ENCODE results near the gene LGMN.
"Not testable (repeated sequence)": the region's sequence is repeated elsewhere in the genome, so short reads cannot be mapped to it uniquely, and the experiment has no call there.

LGMN gene

DNA sequence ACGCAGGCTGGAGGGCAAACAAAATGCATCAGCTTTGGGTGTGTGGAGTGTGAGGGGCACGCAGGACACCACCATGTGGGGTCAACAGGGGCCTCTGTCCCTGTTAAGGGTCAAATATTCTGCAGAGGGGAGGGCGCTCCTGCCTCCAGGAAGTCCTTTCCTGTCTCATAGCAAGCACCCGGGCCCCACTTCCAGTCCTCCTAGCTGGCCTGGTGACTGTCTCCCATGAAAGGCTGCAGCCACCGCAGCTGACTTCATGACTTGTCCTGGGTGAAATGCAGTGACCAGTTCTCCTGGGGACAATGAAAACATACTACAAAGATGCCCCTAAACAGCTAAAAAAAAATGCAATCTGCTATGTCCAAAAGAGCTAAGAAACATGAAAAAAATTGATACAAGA lies 53.6 kb downstream of the LGMN start:
- DNase-seq (ENCODE audit: low read depth), result no peak

DNA sequence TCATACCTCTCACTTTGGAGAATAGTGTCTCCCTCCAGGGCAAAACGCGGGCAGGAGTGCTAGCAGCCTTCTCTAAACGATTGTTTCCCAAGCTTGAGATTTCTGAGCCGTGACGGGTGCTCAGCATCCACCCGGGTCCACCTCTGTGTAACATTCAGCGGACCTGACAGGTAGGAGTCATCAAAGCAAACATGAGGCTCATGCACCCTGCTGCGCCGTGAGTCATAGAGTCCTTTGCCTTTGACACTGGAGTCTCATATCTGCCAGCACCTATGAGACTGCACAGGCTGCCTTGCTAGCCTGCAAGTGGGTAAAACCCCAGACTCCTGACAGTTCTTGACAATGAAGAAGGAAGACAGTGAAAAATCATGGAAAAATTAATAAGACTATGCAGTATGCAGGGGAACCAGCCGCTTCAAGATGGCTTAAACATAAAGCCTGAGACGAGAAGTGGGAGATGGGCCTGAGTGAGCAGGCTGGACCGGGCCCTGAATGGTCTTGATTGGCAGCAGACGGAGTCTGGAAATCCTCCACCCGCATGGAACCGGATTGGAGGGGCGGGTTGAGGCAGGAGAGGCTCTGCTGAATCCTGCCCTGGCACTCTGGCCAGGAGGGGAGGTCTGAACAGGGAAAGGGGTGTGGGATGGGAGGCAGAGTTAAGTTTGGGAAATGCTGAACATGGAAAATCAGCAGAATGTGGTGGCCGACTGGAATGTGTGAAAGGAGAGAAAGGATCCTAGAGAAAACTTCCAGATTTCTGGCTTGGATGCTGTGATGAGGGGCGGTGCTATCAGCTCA lies 54.2 kb downstream of the LGMN start:
- DNase-seq (ENCODE audit: low read depth), result no peak

DNA sequence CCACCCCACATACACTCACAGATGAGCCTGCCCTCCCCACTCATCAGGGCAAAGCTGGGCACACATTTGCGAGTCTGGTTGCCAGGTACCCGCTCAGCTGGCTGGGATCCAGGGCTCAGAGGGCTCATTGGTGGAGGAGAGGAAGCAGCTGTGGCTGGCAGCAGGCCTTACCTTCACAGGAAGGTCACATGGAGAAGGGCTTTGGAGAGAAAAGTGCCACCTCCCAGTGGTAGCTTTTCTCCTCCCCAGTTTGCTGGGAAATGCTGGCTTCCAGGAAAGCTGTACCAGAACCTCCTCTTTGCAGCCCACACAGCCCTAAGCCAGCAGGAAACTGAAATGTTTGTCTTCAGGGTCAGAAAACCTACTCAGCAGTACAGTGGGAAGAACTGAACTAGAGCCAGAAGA lies 55.6 kb downstream of the LGMN start:
- no peak for DNase-seq (ENCODE audit: low read depth)

GRCh38 chr14:92690171-92691011 lies 58.0 kb downstream of the LGMN start:
- no peak for DNase-seq (ENCODE audit: low read depth)

DNA sequence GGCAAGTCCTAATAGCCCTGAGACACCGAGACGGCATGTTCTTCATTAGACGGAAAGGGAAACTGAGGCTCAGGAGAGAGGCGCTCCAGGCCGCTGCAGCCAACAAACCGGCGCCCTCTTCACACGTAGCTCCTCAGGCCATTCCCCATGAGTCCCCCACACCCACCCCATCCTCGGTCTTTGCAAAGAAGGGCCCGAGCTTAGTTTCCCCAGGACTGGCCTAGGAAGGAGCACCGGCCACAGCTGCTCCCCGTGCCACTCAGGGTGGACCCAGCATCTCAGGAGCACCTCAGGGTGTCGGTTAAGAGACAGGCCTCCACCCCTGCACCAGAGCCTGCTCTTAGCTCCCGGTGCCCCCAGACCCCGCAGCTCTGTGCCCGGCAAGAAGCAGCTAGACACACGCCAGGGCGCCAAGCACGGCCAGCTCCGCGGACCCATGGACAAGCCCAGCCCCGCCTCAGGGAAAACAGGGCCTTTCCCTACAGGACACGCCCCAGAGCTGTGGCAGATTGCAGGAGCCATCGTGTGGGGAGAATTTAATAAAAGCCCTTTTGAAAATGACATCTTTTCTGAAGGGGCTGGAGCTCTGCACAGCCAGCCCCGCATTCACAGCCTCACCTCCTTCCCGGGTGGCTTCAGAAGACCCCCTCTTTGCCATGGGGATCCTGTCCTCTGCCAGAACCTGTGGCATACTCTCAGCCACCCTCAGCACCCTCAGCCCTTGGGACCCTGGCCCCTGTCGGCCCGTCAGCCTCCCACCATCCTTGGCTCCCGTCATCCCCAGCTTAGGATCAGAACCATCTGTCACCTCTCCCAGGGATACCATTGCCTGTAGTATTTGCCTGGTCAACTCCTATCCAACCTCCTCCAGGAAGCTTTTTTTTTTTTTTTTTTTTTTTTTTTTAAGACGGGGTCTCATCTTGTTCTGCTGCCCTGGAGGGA lies 59.7 kb downstream of the LGMN start:
- no peak for DNase-seq (ENCODE audit: low read depth)

DNA sequence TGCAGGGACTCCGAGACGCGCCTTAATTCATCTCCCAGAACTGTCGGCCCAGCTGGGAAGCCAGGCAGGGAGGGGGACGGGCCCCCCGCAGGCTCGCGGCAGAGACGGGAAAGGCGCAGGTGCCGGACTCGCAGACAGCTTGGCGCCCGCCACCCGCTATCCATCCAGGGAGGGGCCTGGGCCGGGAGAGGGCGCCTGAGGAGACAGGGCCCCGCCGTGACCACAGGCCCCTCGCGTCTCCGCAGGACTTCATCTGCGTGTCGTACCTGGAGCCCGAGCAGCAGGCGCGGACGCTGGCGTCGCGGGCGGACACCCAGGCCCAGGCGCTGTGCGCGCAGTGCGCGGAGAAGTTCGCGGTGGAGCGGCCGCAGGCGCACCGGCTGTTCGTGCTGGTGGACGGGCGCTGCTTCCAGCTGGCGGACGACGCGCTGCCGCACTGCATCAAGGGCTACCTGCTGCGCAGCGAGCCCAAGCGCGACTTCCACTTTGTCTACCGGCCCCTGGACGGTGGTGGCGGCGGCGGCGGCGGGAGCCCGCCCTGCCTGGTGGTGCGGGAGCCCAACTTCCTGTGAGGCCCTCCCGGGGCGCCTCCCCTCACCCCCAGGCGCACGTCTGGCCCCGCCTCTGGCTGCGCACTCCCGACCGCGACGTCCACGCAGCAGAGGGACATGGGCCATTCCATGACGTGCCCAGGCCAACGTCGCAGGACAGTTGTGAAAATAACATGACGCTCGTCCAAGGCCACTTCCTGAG lies 60.6 kb downstream of the LGMN start:
- DNase-seq (ENCODE audit: low read depth), result no peak

- peak; percentile 59 for DNase-seq (ENCODE audit: low read depth)
Measured at GRCh38 chr14:92686900-92687427, 61.5 kb downstream of the LGMN start.

DNA sequence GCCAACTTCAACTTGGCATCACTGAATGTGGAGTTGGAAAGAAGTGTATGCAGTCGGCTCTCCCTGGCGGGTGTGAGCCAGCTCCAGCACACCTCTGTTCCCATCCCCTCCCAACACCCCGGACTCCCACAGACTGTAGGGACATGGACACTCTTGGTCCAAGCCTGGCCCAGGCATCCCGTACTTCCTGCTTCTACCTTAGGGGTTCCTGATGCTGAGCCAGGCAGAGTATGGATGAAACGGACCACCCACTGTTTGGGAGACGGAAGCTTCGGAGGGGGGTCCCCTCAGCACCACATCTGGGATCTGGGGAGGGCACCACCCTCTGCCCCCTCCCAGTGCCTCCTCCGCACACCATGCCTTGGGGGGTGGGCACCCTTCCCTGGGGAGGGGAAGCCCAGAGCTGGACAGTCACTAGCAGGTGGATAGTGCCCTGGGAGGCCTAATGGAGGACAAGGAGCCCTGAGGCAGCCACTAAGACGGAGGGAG lies 62.0 kb downstream of the LGMN start:
- DNase-seq (ENCODE audit: low read depth), result no peak

DNA sequence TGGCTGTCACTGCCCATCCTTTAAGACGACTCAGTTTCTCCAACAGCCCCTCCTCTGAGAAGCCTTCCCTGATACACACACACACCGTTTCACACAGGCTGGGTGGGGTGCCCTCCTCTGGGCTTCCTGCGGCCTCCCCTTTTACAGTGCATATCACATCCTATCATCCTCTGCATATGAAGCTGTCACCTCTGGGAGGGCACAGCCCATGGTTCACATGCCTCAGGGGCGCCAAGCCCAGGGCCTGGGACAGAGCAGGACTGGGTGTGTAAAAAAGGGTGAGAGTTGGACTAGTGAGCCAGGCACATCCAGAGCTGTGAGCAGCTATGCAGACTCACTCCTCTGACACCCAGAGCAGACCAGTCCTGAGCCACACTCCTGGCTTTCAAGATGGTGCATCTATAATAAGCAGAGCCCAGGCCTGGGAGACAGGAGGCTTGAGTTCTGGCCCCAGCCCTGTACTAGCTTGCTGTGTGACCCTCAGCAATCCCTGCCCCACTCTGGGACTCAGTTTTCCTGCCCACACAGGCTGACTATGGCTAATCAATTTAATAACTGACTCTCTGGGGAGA lies 62.6 kb downstream of the LGMN start:
- no peak for DNase-seq (ENCODE audit: low read depth)

DNA sequence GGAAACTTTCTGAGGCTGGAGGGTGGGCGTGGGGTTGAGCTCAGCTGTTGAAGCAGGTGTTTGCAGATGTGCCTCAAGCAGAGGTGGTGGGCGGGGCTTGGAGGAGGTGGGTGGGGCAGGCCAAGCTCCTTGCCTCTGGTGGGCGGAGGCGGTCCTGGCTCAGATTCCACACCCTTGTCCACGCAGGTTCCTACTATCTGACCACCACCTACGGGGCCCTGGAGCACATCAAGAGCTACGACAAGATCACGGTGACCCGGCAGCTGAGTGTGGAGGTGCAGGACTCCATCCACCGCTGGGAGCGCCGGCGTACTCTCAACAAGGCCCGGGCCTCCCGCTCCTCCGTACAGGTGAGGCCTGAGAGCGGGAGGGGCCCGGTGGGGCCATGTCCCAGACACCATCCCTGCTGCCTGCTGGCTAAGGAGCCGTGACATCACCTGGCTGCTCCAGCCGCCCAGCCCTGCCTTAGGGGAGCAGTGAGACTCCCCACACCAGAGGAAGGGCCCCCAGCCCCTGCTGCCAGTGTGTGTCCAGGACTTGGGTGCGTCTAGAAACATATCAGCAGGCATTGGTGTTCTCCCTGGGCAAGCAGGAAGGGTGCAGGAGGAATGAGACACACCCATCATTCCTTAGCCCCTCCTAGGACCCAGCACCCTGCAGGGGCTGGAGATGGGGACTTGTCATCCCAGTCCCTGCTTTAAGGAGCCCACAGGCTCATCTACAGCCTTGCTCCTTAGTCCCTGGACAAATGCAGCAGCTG lies 63.4 kb downstream of the LGMN start:
- no peak for DNase-seq (ENCODE audit: low read depth)

DNA sequence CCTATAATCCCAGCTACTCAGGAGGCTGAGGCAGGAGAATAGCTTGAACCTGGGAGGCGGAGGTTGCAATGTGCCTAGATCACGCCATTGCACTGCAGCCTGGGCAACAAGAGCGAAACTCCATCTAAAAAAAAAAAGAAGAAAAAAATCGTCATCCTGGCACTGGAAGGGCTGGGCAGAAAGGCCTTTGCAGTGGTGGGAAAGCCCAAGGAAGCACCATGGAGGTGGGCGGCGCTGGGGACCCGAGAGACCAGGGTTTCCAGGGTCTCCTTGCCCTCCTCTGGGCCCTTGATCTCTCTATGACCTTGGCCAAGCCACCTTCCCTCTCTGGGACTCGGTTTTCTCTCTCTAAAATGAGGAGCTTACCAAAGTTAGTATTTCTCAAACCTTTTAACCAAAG lies 65.4 kb downstream of the LGMN start:
- DNase-seq (ENCODE audit: low read depth), result no peak

- peak; percentile 59 for DNase-seq (ENCODE audit: low read depth)
Measured at GRCh38 chr14:92680781-92681650, 67.4 kb downstream of the LGMN start.

GRCh38 chr14:92680330-92680729 lies 68.1 kb downstream of the LGMN start:
- DNase-seq (ENCODE audit: low read depth), result not testable (repeated sequence)

DNA sequence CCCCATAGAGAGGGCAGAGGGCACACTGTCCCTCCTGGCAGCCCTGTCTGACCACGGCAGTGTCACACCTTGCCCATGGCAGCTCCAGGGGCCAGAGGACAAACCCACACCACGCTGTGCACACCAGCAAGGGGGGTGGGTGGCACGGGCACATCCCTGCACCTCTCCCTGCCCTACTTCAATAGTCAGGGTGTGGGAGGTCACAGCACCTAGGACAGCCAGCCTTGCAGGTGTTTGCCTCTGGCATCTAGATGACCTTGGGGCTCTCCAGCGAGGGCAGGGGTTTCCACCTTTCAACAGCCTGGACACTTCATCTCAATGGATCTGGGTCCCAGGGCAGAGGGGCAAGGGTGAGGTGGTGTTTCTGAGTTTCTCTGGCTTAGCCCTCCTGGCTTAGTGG lies 69.2 kb downstream of the LGMN start:
- no peak for DNase-seq (ENCODE audit: low read depth)

DNA sequence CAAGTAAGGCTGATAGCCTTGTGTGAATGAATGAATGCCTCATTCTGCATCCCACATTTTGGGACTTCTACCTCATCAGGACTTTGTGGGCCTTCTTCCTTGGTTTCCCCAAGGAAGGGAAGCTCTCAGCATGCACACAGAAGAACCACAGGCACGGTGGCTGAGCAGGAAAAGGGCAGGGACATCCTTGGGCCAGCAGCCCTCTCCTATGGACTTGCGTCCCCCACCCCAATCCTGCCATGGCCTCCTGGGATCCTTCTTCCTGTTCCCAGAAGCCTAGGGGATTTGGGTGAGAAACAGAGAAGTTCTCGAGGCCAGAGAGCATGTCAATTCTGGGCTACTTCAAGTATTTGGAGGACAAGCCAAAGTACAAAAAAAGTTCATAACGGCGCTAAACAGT lies 69.7 kb downstream of the LGMN start:
- no peak for DNase-seq (ENCODE audit: low read depth)

- DNase-seq (ENCODE audit: low read depth), result no peak
Measured at GRCh38 chr14:92677955-92678354, 70.5 kb downstream of the LGMN start.

- peak; percentile 36 for DNase-seq (ENCODE audit: low read depth)
Measured at GRCh38 chr14:92677087-92677668, 71.2 kb downstream of the LGMN start.

GRCh38 chr14:92676403-92677086 lies 71.9 kb downstream of the LGMN start:
- no peak for DNase-seq (ENCODE audit: low read depth)

Data from activated gamma-delta T cell treated with anti-CD3 and anti-CD28 coated beads, Interleukin-2, amount 50 U/mL, for 16 hours (primary cell).